GM23338 (cell line): ENCODE measurements around the gene C11orf16.

ENCODE experiments used
- CTCF ChIP-seq, 2 experiments: fragments of 200-600 bp in 1 of 2; sonication (generic) in 1 of 2; conservative IDR thresholded peaks; 2 replicates each; pipeline versions ENCODE4 v1.5.1 to v1.6.1; 2016 to 2017; ENCODE audit warnings: antibody characterized with exemption in 2 of 2, low read depth in 2 of 2, mild to moderate bottlenecking in 2 of 2, moderate library complexity in 1 of 2
- ETS1 ChIP-seq: IDR thresholded peaks from 2 replicates; pipeline ENCODE4 v1.6.1; 2016; ENCODE audit warnings: antibody characterized with exemption
- EZH2 ChIP-seq: fragments of 200-600 bp; sonication (generic); IDR thresholded peaks from one replicate; pipeline ENCODE4 v1.8.0; 2017; ENCODE audit warnings: antibody characterized with exemption, mild to moderate bottlenecking, low read depth; ENCODE audit not compliant: unreplicated experiment
- EZH2phosphoT487 ChIP-seq: fragments of 200-600 bp; sonication (generic); IDR thresholded peaks from one replicate; pipeline ENCODE4 v1.8.1; 2018; ENCODE audit warnings: antibody characterized with exemption; ENCODE audit not compliant: unreplicated experiment
- POLR2AphosphoS5 ChIP-seq: IDR thresholded peaks from 2 replicates; pipeline ENCODE4 v1.6.1; 2016; ENCODE audit warnings: antibody characterized with exemption, low read depth
- REST ChIP-seq: IDR thresholded peaks from one replicate; pipeline ENCODE4 v1.6.1; 2018; ENCODE audit warnings: antibody characterized with exemption; ENCODE audit not compliant: unreplicated experiment
- STAT1 ChIP-seq: IDR thresholded peaks from one replicate; pipeline ENCODE4 v1.6.1; 2016; ENCODE audit warnings: antibody characterized with exemption; ENCODE audit not compliant: unreplicated experiment
- ZNF331 ChIP-seq: fragments of 250-450 bp; sonication (Bioruptor Pico); IDR thresholded peaks from 2 replicates; pipeline ENCODE4 v1.5.0; 2020; ENCODE audit warnings: low read depth, mild to moderate bottlenecking, moderate library complexity

- TF ChIP-seq CTCF (conservative IDR thresholded peaks at IDR 0.05; ENCODE audit: low read depth in 2 of 2) (no peak), EZH2 (no peak), POLR2AphosphoS5 (no peak), REST (no peak), EZH2phosphoT487 (no peak), ZNF331 (CRISPR knock-in tag) (no peak), STAT1 (no peak), ETS1 (no peak)
Measured at GRCh38 chr11:8925711-8926110, 7.0 kb downstream of the C11orf16 start.
